H1 (cell line): ENCODE data around the gene MACF1. TPM values are rescaled to one million over a fixed set of nuclear protein-coding genes. Genes with fewer than 3 reads are reported as not detected.

Source experiments
- CBX5 ChIP-seq: fragments of 300-800, 300-1000 bp; sonication (generic); IDR thresholded peaks from 2 replicates; pipeline ENCODE4 v1.7.1; 2016; ENCODE audit warnings: antibody characterized with exemption, low read length, low read depth
- CEBPB ChIP-seq: IDR thresholded peaks from 2 replicates; pipeline ENCODE4 v1.6.1; 2012; ENCODE audit warnings: low read depth, low read length
- GABPA ChIP-seq: IDR thresholded peaks from 2 replicates; pipeline ENCODE4 v1.6.1; 2011; ENCODE audit warnings: mild to moderate bottlenecking, low read length, moderate library complexity, borderline replicate concordance; ENCODE audit not compliant: insufficient read depth
- GTF2F1 ChIP-seq: IDR thresholded peaks from 2 replicates; pipeline ENCODE4 v1.6.1; 2012; ENCODE audit warnings: low read depth, low read length, improper control_type of control experiment, borderline replicate concordance
- NRF1 ChIP-seq: IDR thresholded peaks from 2 replicates; pipeline ENCODE4 v1.6.1; 2011; ENCODE audit warnings: mild to moderate bottlenecking, low read depth, low read length, improper control_type of control experiment
- SIRT6 ChIP-seq: IDR thresholded peaks from one replicate; pipeline ENCODE4 v1.7.1; 2012; ENCODE audit warnings: low read length, inconsistent platforms
- SRF ChIP-seq: IDR thresholded peaks from 2 replicates; pipeline ENCODE4 v1.6.1; 2011; ENCODE audit warnings: mild to moderate bottlenecking, low read depth, low read length, moderate library complexity
- polyA plus RNA-seq, 7 experiments: library from polyadenylated mRNA; depleted of rRNA in 3 of 7; stranded (reverse) in 5 of 7; unstranded in 2 of 7; fragments of >200 nt in 5 of 7; fragments of 200-250 nt in 2 of 7; gene quantifications; 1 replicate in 5 of 7; 2 replicates in 1 of 7; 4 replicates in 1 of 7; pipeline versions ENCODE4 v1.2.1 to v1.2.3, GENCODE V29; 2011 to 2013; ENCODE audit warnings: missing spikeins in 2 of 7, mixed read lengths in 2 of 7
- total RNA-seq: library from RNA; stranded (reverse); fragmentation: NEBNext Ultra II Directional; extraction: Animal tissue kit (Norgen Biotek cat#: 25700); gene quantifications from 2 replicates; pipeline ENCODE4 v1.2.1, GENCODE V29; 2021

Gene MACF1
- total and polyA plus RNA-seq, 2 of the 8 experiments (the other 6 are each of a cell fraction or from before 2014, with no cell fraction given) = 59.8 to 285 TPM

DNA sequence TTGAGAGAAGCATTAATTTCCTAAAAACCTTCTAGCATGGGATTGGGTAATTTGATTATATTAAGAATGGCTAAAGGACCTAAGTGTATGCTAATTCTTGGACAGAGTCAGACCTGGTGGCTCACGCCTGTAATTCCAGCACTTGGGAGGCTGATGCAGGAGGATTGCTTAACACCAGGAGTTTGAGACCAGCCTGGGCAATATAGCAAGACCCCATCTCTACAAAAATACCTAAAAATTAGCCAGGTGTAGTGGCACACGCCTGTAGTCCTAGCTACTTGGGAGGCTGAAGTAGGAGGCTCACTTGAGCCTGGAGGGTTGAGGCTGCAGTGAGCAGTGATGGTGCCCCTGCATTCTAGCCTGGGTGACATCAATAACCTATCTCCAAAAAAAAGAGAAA is 241.1 kb downstream of the MACF1 start (continued):
- TF ChIP-seq CEBPB = no peak
- no peak for TF ChIP-seq CBX5
- no peak for TF ChIP-seq SRF
- no peak for TF ChIP-seq GTF2F1
- no peak for TF ChIP-seq SIRT6
- TF ChIP-seq GABPA = no peak
- no peak for TF ChIP-seq NRF1
